IMR-90 (cell line): Measurements from ENCODE around the gene MSL3B.

Experiments
- ATAC-seq: fragments of 200-7000 bp; cut with Tn5 transposase; 2 replicates; pipeline ENCODE4 v1.9.1; 2020; ENCODE audit warnings: low read depth, mild to moderate bottlenecking, moderate library complexity
- BruUV-seq: library from RNA; stranded (reverse); fragments of 400-500 nt; replicated peaks from 2 replicates; lab custom pipeline; 2021; lab: Mats Ljungman, UMichigan
- CTCF ChIA-PET: fragments of 300-600 bp; formaldehyde crosslinking; extraction: SDS; loops from one replicate; lab custom pipeline; 2021; ENCODE audit warnings: antibody characterized with exemption; lab: Yijun Ruan, JAX
- POLR2A ChIA-PET: fragments of 300-600 bp; sonication (Branson Sonifier 250); formaldehyde crosslinking; loops from one replicate; lab custom pipeline; 2022; ENCODE audit warnings: antibody characterized with exemption; ENCODE audit not compliant: unreplicated experiment; lab: Charles Lee
- DNase-seq: peaks from one replicate; pipeline ENCODE4 v3.0.0; 2013
- H2AFZ ChIP-seq: replicated peaks from 2 replicates; pipeline ENCODE3; 2013; ENCODE audit warnings: low read length, mild to moderate bottlenecking; ENCODE audit not compliant: poor library complexity
- H2AK5ac ChIP-seq: 2 replicates; pipeline ENCODE4 v1.6.1; 2013; ENCODE audit warnings: low read depth, low read length, inconsistent platforms
- H2AK9ac ChIP-seq: replicated peaks from 2 replicates; pipeline ENCODE3; 2013; ENCODE audit warnings: mild to moderate bottlenecking, low read depth, low read length, moderate library complexity; ENCODE audit not compliant: poor library complexity
- H2BK120ac ChIP-seq: 2 replicates; pipeline ENCODE4 v1.6.1; 2013; ENCODE audit warnings: low read depth, low read length, inconsistent platforms
- H2BK15ac ChIP-seq: 3 replicates; pipeline ENCODE4 v1.6.1; 2013; ENCODE audit warnings: low read depth, low read length, inconsistent platforms
- H2BK20ac ChIP-seq: 2 replicates; pipeline ENCODE4 v1.6.1; 2013; ENCODE audit warnings: low read depth, mild to moderate bottlenecking, inconsistent platforms, low read length, moderate library complexity
- H2BK5ac ChIP-seq: 2 replicates; pipeline ENCODE4 v1.6.1; 2013; ENCODE audit warnings: mild to moderate bottlenecking, low read depth, low read length, inconsistent platforms; ENCODE audit not compliant: poor library complexity, severe bottlenecking
- H3K14ac ChIP-seq: replicated peaks from 2 replicates; pipeline ENCODE4 v1.6.1; 2013; ENCODE audit warnings: low read depth, low read length, inconsistent platforms
- H3K18ac ChIP-seq: 2 replicates; pipeline ENCODE4 v1.6.1; 2013; ENCODE audit warnings: low read depth, low read length, control low read depth
- H3K23ac ChIP-seq: 2 replicates; pipeline ENCODE4 v1.6.1; 2013; ENCODE audit warnings: low read depth, low read length, inconsistent platforms
- H3K27ac ChIP-seq: 2 replicates; pipeline ENCODE4 v1.5.1; 2013; ENCODE audit warnings: mild to moderate bottlenecking, control low read depth, low read length; ENCODE audit not compliant: insufficient read depth
- H3K27me3 ChIP-seq: 2 replicates; pipeline ENCODE4 v1.6.1; 2013; ENCODE audit warnings: low read length; ENCODE audit not compliant: control insufficient read depth, insufficient read depth
- H3K36me3 ChIP-seq: 2 replicates; pipeline ENCODE4 v1.6.1; 2013; ENCODE audit warnings: low read length, mixed read lengths; ENCODE audit not compliant: control insufficient read depth, insufficient read depth
- H3K4ac ChIP-seq: 2 replicates; pipeline ENCODE4 v1.6.1; 2013; ENCODE audit warnings: low read depth, low read length, inconsistent platforms
- H3K4me1 ChIP-seq: 2 replicates; pipeline ENCODE4 v1.6.1; 2013; ENCODE audit warnings: low read length, mixed read lengths; ENCODE audit not compliant: control insufficient read depth, insufficient read depth
- H3K4me2 ChIP-seq: 2 replicates; pipeline ENCODE4 v1.6.1; 2013; ENCODE audit warnings: low read depth, mild to moderate bottlenecking, control low read depth, low read length, moderate library complexity
- H3K4me3 ChIP-seq: 2 replicates; pipeline ENCODE4 v1.5.1; 2013; ENCODE audit warnings: low read depth, mild to moderate bottlenecking, control low read depth, low read length, moderate library complexity; ENCODE audit not compliant: insufficient read depth
- H3K56ac ChIP-seq: 2 replicates; pipeline ENCODE4 v1.6.1; 2013; ENCODE audit warnings: low read length, inconsistent platforms; ENCODE audit not compliant: insufficient read depth; ENCODE audit errors: extremely low read depth
- H3K79me1 ChIP-seq, 2 experiments: 2 replicates each; pipeline ENCODE4 v1.6.1; 2013; ENCODE audit warnings: low read length in 2 of 2, inconsistent platforms in 1 of 2, low read depth in 1 of 2
- H3K9ac ChIP-seq: 2 replicates; pipeline ENCODE4 v1.6.1; 2013; ENCODE audit warnings: low read depth, low read length, control low read depth
- H3K9me1 ChIP-seq: 2 replicates; pipeline ENCODE4 v1.6.1; 2013; ENCODE audit warnings: low read length, inconsistent platforms; ENCODE audit not compliant: insufficient read depth
- H3K9me3 ChIP-seq: 2 replicates; pipeline ENCODE4 v1.6.1; 2013; ENCODE audit warnings: low read length; ENCODE audit not compliant: control insufficient read depth, insufficient read depth
- H4K20me1 ChIP-seq: 2 replicates; pipeline ENCODE4 v1.6.1; 2013; ENCODE audit warnings: low read length, inconsistent platforms; ENCODE audit not compliant: insufficient read depth
- H4K5ac ChIP-seq: 2 replicates; pipeline ENCODE4 v1.6.1; 2013; ENCODE audit warnings: mild to moderate bottlenecking, low read depth, low read length, control low read depth
- H4K8ac ChIP-seq, 2 experiments: 2 replicates each; pipeline ENCODE4 v1.6.1; 2013; ENCODE audit warnings: low read depth in 2 of 2, low read length in 2 of 2, control low read depth in 1 of 2, inconsistent platforms in 1 of 2
- H4K91ac ChIP-seq: 2 replicates; pipeline ENCODE4 v1.6.1; 2013; ENCODE audit warnings: low read depth, low read length, inconsistent platforms; ENCODE audit not compliant: insufficient read depth
- CHD1 ChIP-seq: IDR thresholded peaks from 2 replicates; pipeline ENCODE4 v1.6.1; 2012; ENCODE audit warnings: low read depth, low read length, improper control_type of control experiment
- RFX5 ChIP-seq: IDR thresholded peaks from 2 replicates; pipeline ENCODE4 v1.8.0; 2012; ENCODE audit warnings: low read depth, mild to moderate bottlenecking, low read length, moderate library complexity
- USF2 ChIP-seq: fragments of 150-350 bp; IDR thresholded peaks from 2 replicates; pipeline ENCODE4 v1.6.1; 2017; ENCODE audit warnings: mild to moderate bottlenecking, antibody characterized with exemption, low read length, low read depth
- WGBS, 2 experiments: methylation state at CpG; one replicate each; pipeline versions ENCODE4 v1.1.5 to v1.1.7; 2013; ENCODE audit warnings: missing lambda C conversion rate in 2 of 2; ENCODE audit not compliant: insufficient read length in 1 of 2; ENCODE audit errors: extremely low coverage in 2 of 2; 5-methylcytosine and 5-hydroxymethylcytosine counted together
- dilution Hi-C: fragments of 300-500 bp; cut with HindIII; formaldehyde crosslinking; loops from one replicate; pipeline ENCODE4 v1.14.3; 2018; ENCODE audit warnings: low sequenced_read_pairs; ENCODE audit not compliant: unreplicated experiment
- in situ Hi-C: fragments of 300-500 bp; cut with MboI; formaldehyde crosslinking; loops from 3 replicates; pipeline ENCODE4 v1.14.3; 2019; ENCODE audit warnings: low sequenced_read_pairs, inconsistent platforms, mixed read lengths
- intact Hi-C: fragments of 100-400 bp; cut with micrococcal nuclease; formaldehyde crosslinking; loops from 2 replicates; pipeline ENCODE4 v1.10.0; 2022

The MSL3B gene

GRCh38 chr2:233822101-233822771 lies 46.0 kb downstream of the MSL3B start:
- Histone ChIP-seq H3K4me3 (no peak overlapping the region), H4K91ac (no peak overlapping the region), H3K36me3 (no peaks in the 10 kb centered on the region), H4K20me1 (no peaks in the 10 kb centered on the region), H3K4ac (no peak overlapping the region), H3K9ac (no peak overlapping the region), H3K9me3 (no peaks in the 10 kb centered on the region), H4K8ac (no peak overlapping the region), H3K9me1 (no peaks in the 10 kb centered on the region), H3K79me1 (no peaks in the 10 kb centered on the region), H3K56ac (no peak overlapping the region), H4K5ac (no peak overlapping the region), H3K27ac (no peak overlapping the region), H2AFZ (peak overlapping the region; percentile 14), H2BK20ac (no peak overlapping the region), H2AK9ac (no peak overlapping the region), H3K4me1 (no peaks in the 10 kb centered on the region), H3K14ac (no peak overlapping the region), H2BK15ac (no peak overlapping the region), H2AK5ac (no peak overlapping the region), H2BK120ac (no peak overlapping the region), H3K23ac (no peak overlapping the region), H3K4me2 (no peak overlapping the region), H3K18ac (no peak overlapping the region), H2BK5ac (no peak overlapping the region), H3K27me3 (peaks cover 10% of the 10 kb centered on the region)
- no TSS peak for BruUV-seq
- TF ChIP-seq USF2: no peak
- no peak for TF ChIP-seq RFX5
- no peak for TF ChIP-seq CHD1
- dilution Hi-C loops: no loop called here
- ChIA-PET POLR2A (no interaction called here), CTCF (no interaction called here)
- in situ Hi-C loops: no loop called here
- DNase-seq (no peak), ATAC-seq (no peak)
- 80% methylated on average over 7 of the region's 21 CpGs; no CpG with 5 or more reads in 1 of the 2 experiments for WGBS, 2 experiments
- intact Hi-C loops: no loop called here
